H9 (cell line): Measurements from ENCODE around the gene LIN7C. TPM values are rescaled to one million over a fixed set of nuclear protein-coding genes. Genes with fewer than 3 reads are reported as not detected.

ENCODE experiments used
- DNase-seq: peaks from one replicate; pipeline ENCODE4 v3.0.0-alpha.2; 2017
- H2AFZ ChIP-seq: one replicate; pipeline ENCODE4 v1.6.1; 2013; ENCODE audit warnings: mild to moderate bottlenecking, low read length, control low read depth, moderate library complexity
- H2AK5ac ChIP-seq: 2 replicates; pipeline ENCODE4 v1.6.1; 2013; ENCODE audit warnings: low read length, control low read depth, mixed read lengths; ENCODE audit not compliant: insufficient read length
- H2BK120ac ChIP-seq: one replicate; pipeline ENCODE4 v1.6.1; 2013; ENCODE audit warnings: low read depth, mild to moderate bottlenecking, low read length, control low read depth, inconsistent platforms; ENCODE audit not compliant: poor library complexity, severe bottlenecking
- H2BK12ac ChIP-seq: 2 replicates; pipeline ENCODE4 v1.6.1; 2013; ENCODE audit warnings: low read length, control low read depth, mixed read lengths, low read depth; ENCODE audit not compliant: insufficient read length
- H2BK15ac ChIP-seq: 2 replicates; pipeline ENCODE4 v1.6.1; 2013; ENCODE audit warnings: low read depth, low read length, control low read depth
- H2BK20ac ChIP-seq: one replicate; pipeline ENCODE4 v1.6.1; 2013; ENCODE audit warnings: low read depth, mild to moderate bottlenecking, low read length, control low read depth, inconsistent platforms; ENCODE audit not compliant: poor library complexity, severe bottlenecking
- H2BK5ac ChIP-seq: 2 replicates; pipeline ENCODE4 v1.6.1; 2013; ENCODE audit warnings: low read length, control low read depth, mixed read lengths; ENCODE audit not compliant: insufficient read length
- H3K14ac ChIP-seq: 2 replicates; pipeline ENCODE4 v1.6.1; 2013; ENCODE audit warnings: low read length, control low read depth; ENCODE audit not compliant: insufficient read depth
- H3K18ac ChIP-seq: 2 replicates; pipeline ENCODE4 v1.6.1; 2013; ENCODE audit warnings: low read depth, mild to moderate bottlenecking, mixed read lengths, low read length, control low read depth; ENCODE audit not compliant: insufficient read length
- H3K23ac ChIP-seq: 2 replicates; pipeline ENCODE4 v1.6.1; 2013; ENCODE audit warnings: low read length, control low read depth, mixed read lengths, low read depth; ENCODE audit not compliant: insufficient read length
- H3K23me2 ChIP-seq: 2 replicates; pipeline ENCODE4 v1.6.1; 2013; ENCODE audit warnings: low read depth, mild to moderate bottlenecking, mixed read lengths, low read length, control low read depth; ENCODE audit not compliant: insufficient read length, poor library complexity, severe bottlenecking
- H3K27ac ChIP-seq: 2 replicates; pipeline ENCODE4 v1.5.1; 2013; ENCODE audit warnings: low read length, control low read depth, mixed read lengths, low read depth; ENCODE audit not compliant: insufficient read length
- H3K27me3 ChIP-seq: 2 replicates; pipeline ENCODE4 v1.6.1; 2013; ENCODE audit warnings: low read length, control low read depth, inconsistent platforms; ENCODE audit not compliant: insufficient read depth
- H3K4ac ChIP-seq: 2 replicates; pipeline ENCODE4 v1.6.1; 2013; ENCODE audit warnings: low read depth, mild to moderate bottlenecking, control low read depth, inconsistent platforms, low read length, moderate library complexity
- H3K4me1 ChIP-seq: 2 replicates; pipeline ENCODE4 v1.6.1; 2013; ENCODE audit warnings: low read length, control low read depth, inconsistent platforms; ENCODE audit not compliant: insufficient read depth
- H3K4me2 ChIP-seq: 2 replicates; pipeline ENCODE4 v1.6.1; 2013; ENCODE audit warnings: low read length, control low read depth, mixed read lengths; ENCODE audit not compliant: insufficient read length, insufficient read depth
- H3K56ac ChIP-seq: 2 replicates; pipeline ENCODE4 v1.6.1; 2013; ENCODE audit warnings: low read depth, mild to moderate bottlenecking, mixed read lengths, low read length, control low read depth; ENCODE audit not compliant: insufficient read length
- H3K79me1 ChIP-seq: 2 replicates; pipeline ENCODE4 v1.6.1; 2013; ENCODE audit warnings: low read depth, mild to moderate bottlenecking, moderate library complexity, low read length, control low read depth, inconsistent platforms; ENCODE audit not compliant: insufficient read depth, poor library complexity, severe bottlenecking
- H3K79me2 ChIP-seq: 2 replicates; pipeline ENCODE4 v1.6.1; 2013; ENCODE audit warnings: low read length, control low read depth, inconsistent platforms; ENCODE audit not compliant: insufficient read depth
- H3K9ac ChIP-seq: 2 replicates; pipeline ENCODE4 v1.6.1; 2013; ENCODE audit warnings: low read length, control low read depth, mixed read lengths; ENCODE audit not compliant: insufficient read length; ENCODE audit errors: extremely low read depth
- H3K9me3 ChIP-seq: one replicate; pipeline ENCODE4 v1.6.1; 2013; ENCODE audit warnings: low read depth, low read length, inconsistent platforms; ENCODE audit not compliant: control insufficient read depth
- H3T11ph ChIP-seq: one replicate; pipeline ENCODE4 v1.6.1; 2013; ENCODE audit warnings: mild to moderate bottlenecking, low read length, control low read depth, inconsistent platforms
- H4K20me1 ChIP-seq: one replicate; pipeline ENCODE4 v1.6.1; 2013; ENCODE audit not compliant: control insufficient read depth, insufficient read length, insufficient read depth
- H4K5ac ChIP-seq: 2 replicates; pipeline ENCODE4 v1.6.1; 2013; ENCODE audit warnings: low read depth, mild to moderate bottlenecking, mixed read lengths, low read length, control low read depth; ENCODE audit not compliant: insufficient read length
- H4K8ac ChIP-seq: replicated peaks from 2 replicates; pipeline ENCODE4 v1.6.1; 2013; ENCODE audit warnings: low read length, control low read depth, mixed read lengths, low read depth; ENCODE audit not compliant: insufficient read length
- H4K91ac ChIP-seq: 2 replicates; pipeline ENCODE4 v1.6.1; 2013; ENCODE audit warnings: low read depth, mild to moderate bottlenecking, moderate library complexity, mixed read lengths, low read length, control low read depth; ENCODE audit not compliant: insufficient read length
- H3K27ac Mint-ChIP-seq, 3 experiments: 2 replicates in 2 of 3; 3 replicates in 1 of 3; pipeline ENCODE4 v1.8.0; 2020 to 2021; ENCODE audit warnings: mixed read lengths in 3 of 3, mild to moderate bottlenecking in 1 of 3, moderate library complexity in 1 of 3
- H3K27me3 Mint-ChIP-seq: 2 replicates; pipeline ENCODE4 v1.8.0; 2021; ENCODE audit warnings: low read depth, mild to moderate bottlenecking, moderate library complexity, mixed read lengths
- H3K36me3 Mint-ChIP-seq, 3 experiments: 2 replicates in 2 of 3; 3 replicates in 1 of 3; pipeline ENCODE4 v1.8.0; 2020 to 2021; ENCODE audit warnings: low read depth in 3 of 3, mixed read lengths in 3 of 3; ENCODE audit not compliant: insufficient read depth in 1 of 3
- H3K4me1 Mint-ChIP-seq, 2 experiments: 2 replicates each; pipeline ENCODE4 v1.8.0; 2020; ENCODE audit warnings: mixed read lengths in 2 of 2
- H3K4me3 Mint-ChIP-seq, 2 experiments: 2 replicates in 1 of 2; 3 replicates in 1 of 2; pipeline ENCODE4 v1.8.0; 2020 to 2021; ENCODE audit warnings: mild to moderate bottlenecking in 2 of 2, mixed read lengths in 2 of 2, moderate library complexity in 1 of 2
- H3K9me3 Mint-ChIP-seq, 2 experiments: 2 replicates in 1 of 2; 3 replicates in 1 of 2; pipeline ENCODE4 v1.8.0; 2020; ENCODE audit warnings: mild to moderate bottlenecking in 2 of 2, mixed read lengths in 2 of 2, moderate library complexity in 1 of 2
- CTCF ChIP-seq: fragments of 200-600 bp; sonication (generic); conservative IDR thresholded peaks from 3 replicates; pipeline ENCODE4 v1.8.0; 2021; ENCODE audit warnings: antibody characterized with exemption, mild to moderate bottlenecking
- WGBS: extraction: QIAGEN DNeasy Blood & Tissue Kit; methylation state at CpG from one replicate; pipeline ENCODE4 v1.1.7; 2013; ENCODE audit warnings: missing lambda C conversion rate, low lambda C conversion rate, mixed read lengths; ENCODE audit not compliant: insufficient read length; ENCODE audit errors: extremely low coverage; 5-methylcytosine and 5-hydroxymethylcytosine counted together
- total RNA-seq: library from RNA; stranded (reverse); gene quantifications from 2 replicates; pipeline ENCODE4 v1.2.1, GENCODE V29; 2021

The LIN7C gene
- total RNA-seq, 1 experiment from 2014 or later = 40.0 TPM

DNA sequence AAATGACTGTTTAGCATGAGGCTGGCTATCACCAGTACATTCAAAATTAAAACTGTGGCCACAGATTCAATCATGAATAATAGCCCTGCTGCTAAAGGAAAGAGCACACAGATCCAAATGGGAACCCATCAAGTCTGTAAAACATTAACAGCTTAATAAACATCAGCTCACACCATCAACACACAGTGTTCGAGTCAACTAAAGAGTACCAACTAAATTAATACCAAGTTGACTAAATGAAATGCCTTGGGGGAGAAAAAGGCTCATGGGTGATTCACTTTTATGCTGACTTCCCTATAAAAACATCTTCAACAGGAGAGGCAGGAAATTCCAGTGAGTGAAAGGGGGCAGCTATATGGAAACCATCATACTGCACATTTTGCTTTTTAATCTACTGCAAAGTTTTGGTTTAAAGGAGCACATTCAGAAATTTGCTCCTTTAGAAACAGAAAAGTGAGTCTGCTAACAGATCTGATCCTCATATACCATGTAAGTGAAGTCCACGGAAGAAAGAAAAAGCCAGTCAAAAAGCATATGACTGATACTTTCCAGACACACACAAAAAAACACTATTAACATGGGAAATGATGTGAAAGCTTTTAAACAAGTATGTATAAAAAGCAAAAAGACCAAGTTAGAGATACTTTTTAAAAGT is 50.3 kb downstream of the LIN7C start:
- H2AK5ac ChIP-seq = no peak overlapping the region
- no CpG with 5 or more reads among the region's 2 CpGs for WGBS
- no peak overlapping the region for H4K5ac ChIP-seq
- H4K91ac ChIP-seq = no peak overlapping the region
- no peak overlapping the region for H3K4ac ChIP-seq
- H3K9ac ChIP-seq = no peak overlapping the region
- DNase-seq = no peak
- Mint-ChIP-seq H3K27me3 (no peaks in the 10 kb centered on the region), H3K4me1 (peaks cover 74 to 85% of the 10 kb centered on the region in 2 experiments), H3K27ac (peak overlapping the region in 2 of 3 experiments; percentile 58 to 86; a peak in 3 of 7 replicates), H3K9me3 (peaks cover 19% of the 10 kb centered on the region in 2 experiments), H3K4me3 (no peak overlapping the region), H3K36me3 (peaks cover 19 to 59% (median 27%) of the 10 kb centered on the region in 3 experiments)
- H2BK5ac ChIP-seq = no peak overlapping the region
- H2BK20ac ChIP-seq = no peak overlapping the region
- H2BK15ac ChIP-seq = no peak overlapping the region
- H3K4me2 ChIP-seq = no peak overlapping the region
- no peaks in the 10 kb centered on the region for H3K9me3 ChIP-seq
- H2AFZ ChIP-seq = no peak overlapping the region
- no peak overlapping the region for H2BK120ac ChIP-seq
- no peak overlapping the region for H3T11ph ChIP-seq
- H3K14ac ChIP-seq = no peak overlapping the region
- H3K4me1 ChIP-seq = peaks cover 3% of the 10 kb centered on the region
- H3K27ac ChIP-seq = no peak overlapping the region
- no peak overlapping the region for H3K23ac ChIP-seq
- H3K18ac ChIP-seq = no peak overlapping the region
- no peaks in the 10 kb centered on the region for H3K23me2 ChIP-seq
- no peak overlapping the region for H3K56ac ChIP-seq
- no peaks in the 10 kb centered on the region for H4K20me1 ChIP-seq
- peaks cover 28% of the 10 kb centered on the region; the same call in 1 of the 2 replicates for H3K79me2 ChIP-seq
- no peak overlapping the region for H4K8ac ChIP-seq
- H2BK12ac ChIP-seq = no peak overlapping the region
- no peak for TF ChIP-seq CTCF
- no peaks in the 10 kb centered on the region for H3K27me3 ChIP-seq
- peaks cover 12% of the 10 kb centered on the region for H3K79me1 ChIP-seq
